Measurements from ENCODE around the gene PASK.

Gene PASK

DNA sequence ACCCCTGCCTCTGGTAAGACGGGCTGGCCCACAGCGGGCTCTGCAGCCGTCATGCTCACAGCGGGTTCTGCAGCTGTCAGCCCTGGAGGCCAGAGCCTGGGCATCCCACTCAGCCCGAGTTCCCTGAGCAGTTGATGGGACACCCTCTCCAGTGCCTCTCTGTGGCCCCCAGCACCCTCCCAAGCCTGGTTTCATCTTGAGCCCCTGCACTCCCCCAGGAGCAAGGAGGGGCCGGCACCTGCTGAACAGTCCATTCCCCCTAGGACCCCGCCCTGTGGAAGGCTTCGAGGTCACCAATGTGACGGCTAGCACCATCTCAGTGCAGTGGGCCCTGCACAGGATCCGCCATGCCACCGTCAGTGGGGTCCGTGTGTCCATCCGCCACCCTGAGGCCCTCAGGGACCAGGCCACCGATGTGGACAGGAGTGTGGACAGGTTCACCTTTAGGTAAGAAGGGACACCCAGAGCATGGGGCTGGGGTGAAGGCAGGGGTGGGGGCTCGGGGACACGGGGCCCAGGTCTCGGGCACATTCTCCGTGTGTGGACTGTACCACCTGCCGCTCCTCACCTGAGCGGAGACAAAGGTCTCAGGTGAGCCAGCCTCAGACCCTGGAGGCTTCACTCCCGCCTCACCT is 81.7 kb downstream of the PASK start:
- Mint-ChIP-seq H3K4me3 (no peak overlapping the region), H3K27me3 (ENCODE audit: low read depth) (peaks cover 18% of the 10 kb centered on the region), H3K36me3 (ENCODE audit: low read depth) (no peaks in the 10 kb centered on the region), H3K4me1 (no peaks in the 10 kb centered on the region), H3K27ac (no peak overlapping the region), H3K9me3 (no peaks in the 10 kb centered on the region)
- TF ChIP-seq, protein P1, sequence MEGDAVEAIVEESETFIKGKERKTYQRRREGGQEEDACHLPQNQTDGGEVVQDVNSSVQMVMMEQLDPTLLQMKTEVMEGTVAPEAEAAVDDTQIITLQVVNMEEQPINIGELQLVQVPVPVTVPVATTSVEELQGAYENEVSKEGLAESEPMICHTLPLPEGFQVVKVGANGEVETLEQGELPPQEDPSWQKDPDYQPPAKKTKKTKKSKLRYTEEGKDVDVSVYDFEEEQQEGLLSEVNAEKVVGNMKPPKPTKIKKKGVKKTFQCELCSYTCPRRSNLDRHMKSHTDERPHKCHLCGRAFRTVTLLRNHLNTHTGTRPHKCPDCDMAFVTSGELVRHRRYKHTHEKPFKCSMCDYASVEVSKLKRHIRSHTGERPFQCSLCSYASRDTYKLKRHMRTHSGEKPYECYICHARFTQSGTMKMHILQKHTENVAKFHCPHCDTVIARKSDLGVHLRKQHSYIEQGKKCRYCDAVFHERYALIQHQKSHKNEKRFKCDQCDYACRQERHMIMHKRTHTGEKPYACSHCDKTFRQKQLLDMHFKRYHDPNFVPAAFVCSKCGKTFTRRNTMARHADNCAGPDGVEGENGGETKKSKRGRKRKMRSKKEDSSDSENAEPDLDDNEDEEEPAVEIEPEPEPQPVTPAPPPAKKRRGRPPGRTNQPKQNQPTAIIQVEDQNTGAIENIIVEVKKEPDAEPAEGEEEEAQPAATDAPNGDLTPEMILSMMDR (IDR thresholded peaks at IDR 0.05; ENCODE audit: unreplicated experiment in 3 of 3) = no peak

DNA sequence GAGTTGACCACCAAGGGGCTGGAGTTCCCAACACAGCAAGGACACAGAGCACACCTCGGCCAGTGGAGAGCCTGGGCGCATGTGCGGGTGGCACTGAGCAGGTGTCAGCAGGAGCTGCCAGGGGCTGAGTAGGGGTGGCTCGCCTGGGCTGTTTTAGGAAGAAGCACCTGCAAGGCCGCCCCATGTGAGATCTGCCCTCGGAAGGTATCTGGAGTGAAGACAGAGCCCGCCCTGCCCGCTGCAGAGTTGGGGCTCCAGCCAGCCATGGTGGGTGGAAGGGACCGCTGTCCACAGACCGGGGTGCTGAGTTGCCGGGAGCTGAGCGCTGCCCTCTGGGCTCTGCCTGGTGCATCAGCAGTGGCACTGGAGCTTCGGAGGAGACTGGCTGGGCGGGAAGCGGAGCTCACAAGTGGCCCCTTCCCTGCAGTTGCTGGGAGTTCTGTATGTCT is 82.4 kb downstream of the PASK start:
- Mint-ChIP-seq H3K4me1 (no peaks in the 10 kb centered on the region), H3K9me3 (no peaks in the 10 kb centered on the region), H3K4me3 (no peak overlapping the region), H3K27me3 (ENCODE audit: low read depth) (peaks cover 20% of the 10 kb centered on the region), H3K36me3 (ENCODE audit: low read depth) (no peaks in the 10 kb centered on the region), H3K27ac (no peak overlapping the region)
- TF ChIP-seq, protein P1 (IDR thresholded peaks at IDR 0.05; ENCODE audit: unreplicated experiment in 3 of 3) = no peak

DNA sequence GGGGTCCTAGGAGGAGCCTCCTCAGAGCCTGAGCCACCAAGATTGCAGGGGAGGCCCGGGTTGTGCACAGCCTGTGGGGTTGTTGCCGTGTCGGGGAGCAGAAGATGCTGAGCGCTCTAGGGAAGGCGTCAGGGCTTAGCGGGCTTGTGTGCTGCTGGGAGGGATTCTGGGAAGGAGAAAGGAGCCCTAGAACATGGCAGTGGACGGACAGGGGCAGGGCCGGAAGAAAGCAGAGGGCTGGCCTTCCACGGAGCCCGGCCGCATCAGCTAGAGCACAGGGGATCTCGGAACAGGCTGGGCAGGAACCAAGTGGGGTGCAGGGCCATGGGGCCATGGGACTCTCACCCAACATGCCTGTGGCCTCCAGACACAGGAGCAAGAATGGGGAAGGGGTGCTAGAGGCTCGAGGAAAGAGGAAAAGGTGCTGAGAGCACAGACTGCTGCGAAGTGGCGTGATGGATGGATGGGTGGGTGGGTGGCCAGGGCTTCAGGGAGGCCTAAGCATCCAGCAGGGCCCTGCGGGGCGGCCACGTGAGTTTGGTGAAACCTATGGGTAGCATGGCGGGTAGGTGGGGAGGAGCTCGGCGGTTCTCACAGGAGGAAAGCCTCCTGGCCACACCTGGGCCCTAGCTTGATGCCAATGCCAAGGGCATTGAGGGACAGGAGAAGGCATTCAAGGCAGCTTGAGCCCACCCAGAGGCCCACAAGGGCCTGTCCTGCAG is 82.9 kb downstream of the PASK start:
- Mint-ChIP-seq H3K4me1 (no peaks in the 10 kb centered on the region), H3K4me3 (no peak overlapping the region), H3K27me3 (ENCODE audit: low read depth) (peaks cover 20% of the 10 kb centered on the region), H3K9me3 (no peaks in the 10 kb centered on the region), H3K36me3 (ENCODE audit: low read depth) (no peaks in the 10 kb centered on the region), H3K27ac (no peak overlapping the region)
- TF ChIP-seq, protein P1 (IDR thresholded peaks at IDR 0.05; ENCODE audit: unreplicated experiment in 3 of 3) = no peak

DNA sequence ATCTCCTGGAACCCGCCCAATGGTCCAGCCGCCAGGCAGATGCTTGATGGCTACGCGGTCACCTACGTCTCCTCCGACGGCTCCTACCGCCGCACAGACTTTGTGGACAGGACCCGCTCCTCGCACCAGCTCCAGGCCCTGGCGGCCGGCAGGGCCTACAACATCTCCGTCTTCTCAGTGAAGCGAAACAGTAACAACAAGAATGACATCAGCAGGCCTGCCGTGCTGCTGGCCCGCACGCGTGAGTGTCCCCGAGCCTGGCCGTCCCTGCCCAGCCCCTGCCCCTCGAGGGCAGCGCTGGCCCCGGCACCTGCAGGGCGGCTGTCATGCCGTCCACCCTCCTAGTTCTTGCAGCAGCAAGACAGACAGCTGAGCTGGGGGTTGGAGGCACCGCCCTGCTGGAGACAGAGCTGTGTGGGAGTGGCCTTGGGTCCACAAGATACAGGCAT is 83.9 kb downstream of the PASK start:
- Mint-ChIP-seq H3K27ac (no peak overlapping the region), H3K27me3 (ENCODE audit: low read depth) (peaks cover 20% of the 10 kb centered on the region), H3K4me1 (no peaks in the 10 kb centered on the region), H3K36me3 (ENCODE audit: low read depth) (no peaks in the 10 kb centered on the region), H3K4me3 (no peak overlapping the region), H3K9me3 (no peaks in the 10 kb centered on the region)
- TF ChIP-seq, protein P1 (IDR thresholded peaks at IDR 0.05; ENCODE audit: unreplicated experiment in 3 of 3) = no peak

DNA sequence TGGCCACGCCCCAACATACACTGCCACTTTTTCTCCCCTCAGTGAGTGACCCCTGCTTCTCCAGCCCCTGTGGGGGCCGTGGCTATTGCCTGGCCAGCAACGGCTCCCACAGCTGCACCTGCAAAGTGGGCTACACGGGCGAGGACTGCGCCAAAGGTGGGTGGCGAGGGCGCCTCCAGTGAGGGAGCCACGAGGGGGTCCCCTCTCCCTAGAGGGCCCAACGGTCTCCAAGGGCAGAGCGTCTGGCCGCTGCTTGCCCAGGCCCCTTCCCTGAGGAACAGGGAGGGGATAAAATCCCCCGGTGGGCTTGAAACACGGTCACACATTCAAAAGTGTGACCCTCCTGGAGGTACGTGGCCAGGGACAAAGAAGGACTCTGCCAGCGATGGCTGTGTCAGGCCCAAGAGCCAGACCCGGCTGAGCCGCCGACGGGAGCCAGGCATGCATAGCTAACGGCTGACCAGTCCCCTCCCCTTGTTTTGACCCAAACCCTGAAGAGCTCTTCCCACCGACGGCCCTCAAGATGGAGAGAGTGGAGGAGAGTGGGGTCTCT is 84.4 kb downstream of the PASK start:
- H3K4me3 Mint-ChIP-seq = no peak overlapping the region
- TF ChIP-seq, protein P1 (IDR thresholded peaks at IDR 0.05; ENCODE audit: unreplicated experiment in 3 of 3) = no peak
- no peaks in the 10 kb centered on the region for H3K36me3 Mint-ChIP-seq (ENCODE audit: low read depth)
- peaks cover 20% of the 10 kb centered on the region for H3K27me3 Mint-ChIP-seq (ENCODE audit: low read depth)
- no peaks in the 10 kb centered on the region for H3K9me3 Mint-ChIP-seq
- no peaks in the 10 kb centered on the region for H3K4me1 Mint-ChIP-seq
- no peak overlapping the region for H3K27ac Mint-ChIP-seq

Measured in nephron (organoid).